Activated T-cell treated with anti-CD3 and anti-CD28 coated beads for 48 hours (primary cell): ENCODE results near the gene MFSD2B.
"Not testable (repeated sequence)": the region's sequence is repeated elsewhere in the genome, so short reads cannot be mapped to it uniquely, and the experiment has no call there.

Experiments
- DNase-seq: peaks from one replicate; pipeline ENCODE4 v3.0.0-alpha.2; 2020; ENCODE audit warnings: low read depth

The MFSD2B gene

DNA sequence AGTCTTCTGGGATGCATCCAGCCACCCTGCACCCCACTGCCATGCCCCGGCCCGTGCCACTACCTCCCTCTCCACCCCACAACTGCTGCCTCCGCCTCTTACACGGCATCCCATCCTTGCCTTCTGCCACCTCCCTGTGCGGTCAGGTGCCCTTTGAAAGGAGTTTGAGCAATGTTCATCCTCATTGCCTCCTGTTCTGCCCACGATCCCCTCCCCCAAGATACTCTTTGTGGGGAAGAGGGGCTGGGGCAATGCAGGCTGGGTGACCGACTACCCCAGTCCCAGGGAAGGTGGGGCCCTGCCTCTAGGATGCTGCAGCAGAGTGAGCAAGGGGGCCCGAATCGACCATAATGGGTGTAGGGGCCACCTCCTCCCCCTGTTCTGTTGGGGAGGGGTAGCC is 8.4 kb downstream of the MFSD2B start:
- no peak for DNase-seq

DNA sequence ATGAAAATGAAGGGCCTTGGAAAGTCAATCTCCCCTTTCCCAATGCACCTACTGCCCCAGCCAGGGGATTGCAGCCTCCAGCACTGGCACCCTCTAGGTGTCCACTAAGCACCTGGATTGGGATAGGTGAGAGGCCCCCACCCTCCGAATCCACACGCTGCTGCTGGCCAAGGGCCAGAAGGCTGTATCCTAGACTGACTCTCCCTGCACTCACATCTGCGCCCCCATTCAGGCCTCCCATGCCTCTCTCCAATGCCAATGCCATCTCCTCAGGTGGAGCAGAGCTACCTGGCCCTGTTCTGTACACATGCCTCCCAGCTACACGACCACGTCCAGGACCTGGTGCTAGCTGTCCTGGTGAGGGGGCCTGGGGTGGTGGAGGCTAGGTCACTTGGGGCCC is 9.8 kb downstream of the MFSD2B start:
- no peak for DNase-seq

DNA sequence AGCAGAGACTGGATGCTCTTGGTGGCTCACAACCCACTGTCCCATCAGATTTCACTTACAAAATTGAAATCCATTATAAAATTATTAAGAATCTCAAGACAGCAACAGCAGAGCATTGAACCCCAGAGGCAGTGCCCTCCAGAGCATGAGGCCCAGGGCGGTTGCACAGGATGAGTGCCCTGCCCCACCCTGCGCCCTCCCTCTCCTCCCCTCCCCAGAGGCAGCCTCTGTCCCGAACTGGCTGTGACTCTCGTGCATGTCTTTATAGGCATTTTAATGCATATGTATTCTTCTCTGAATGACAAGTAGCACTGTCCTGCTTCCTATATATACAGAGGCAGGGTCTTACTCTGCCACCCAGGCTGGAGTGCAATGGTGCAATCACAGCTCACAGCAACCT is 10.4 kb downstream of the MFSD2B start:
- no peak for DNase-seq

DNA sequence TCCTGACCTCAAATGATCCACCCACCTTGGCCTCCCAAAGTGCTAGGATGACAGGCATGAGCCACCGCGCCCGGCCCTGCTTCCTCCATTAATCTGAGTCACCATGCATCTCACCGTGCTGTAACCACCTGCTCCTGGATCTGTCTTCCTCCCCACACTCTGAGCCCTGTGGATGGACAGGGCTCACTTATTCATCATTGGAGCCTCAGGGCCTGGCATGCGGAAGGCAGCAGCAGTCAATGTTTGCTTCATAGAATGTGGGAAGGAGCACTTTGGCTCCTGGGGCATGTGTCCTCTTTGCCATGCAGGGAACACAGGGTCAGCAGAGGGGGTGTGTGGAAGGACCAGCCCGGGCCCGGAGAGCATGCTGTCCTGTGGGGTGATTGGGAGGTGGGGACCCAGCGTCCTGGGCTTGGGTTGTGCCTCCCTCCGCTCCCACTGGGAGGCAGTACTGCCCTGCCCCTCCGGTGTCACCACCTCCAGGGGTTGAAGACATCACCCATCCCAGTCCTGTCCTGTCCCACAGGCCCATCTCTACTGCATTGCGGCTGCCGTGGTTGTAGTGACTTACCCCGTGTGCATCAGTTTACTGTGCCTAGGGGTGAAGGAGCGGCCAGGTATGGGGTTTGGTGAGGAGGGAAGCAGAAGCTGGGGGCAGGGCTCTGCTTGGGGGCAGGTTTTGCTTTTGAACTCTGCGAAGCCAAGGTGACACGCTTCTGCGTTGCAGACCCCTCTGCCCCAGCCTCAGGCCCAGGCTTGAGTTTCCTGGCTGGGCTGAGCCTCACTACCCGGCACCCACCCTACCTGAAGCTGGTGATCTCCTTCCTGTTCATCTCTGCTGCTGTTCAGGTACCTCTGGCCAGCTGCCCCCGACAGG is 11.5 kb downstream of the MFSD2B start:
- DNase-seq: peak; percentile 15

DNA sequence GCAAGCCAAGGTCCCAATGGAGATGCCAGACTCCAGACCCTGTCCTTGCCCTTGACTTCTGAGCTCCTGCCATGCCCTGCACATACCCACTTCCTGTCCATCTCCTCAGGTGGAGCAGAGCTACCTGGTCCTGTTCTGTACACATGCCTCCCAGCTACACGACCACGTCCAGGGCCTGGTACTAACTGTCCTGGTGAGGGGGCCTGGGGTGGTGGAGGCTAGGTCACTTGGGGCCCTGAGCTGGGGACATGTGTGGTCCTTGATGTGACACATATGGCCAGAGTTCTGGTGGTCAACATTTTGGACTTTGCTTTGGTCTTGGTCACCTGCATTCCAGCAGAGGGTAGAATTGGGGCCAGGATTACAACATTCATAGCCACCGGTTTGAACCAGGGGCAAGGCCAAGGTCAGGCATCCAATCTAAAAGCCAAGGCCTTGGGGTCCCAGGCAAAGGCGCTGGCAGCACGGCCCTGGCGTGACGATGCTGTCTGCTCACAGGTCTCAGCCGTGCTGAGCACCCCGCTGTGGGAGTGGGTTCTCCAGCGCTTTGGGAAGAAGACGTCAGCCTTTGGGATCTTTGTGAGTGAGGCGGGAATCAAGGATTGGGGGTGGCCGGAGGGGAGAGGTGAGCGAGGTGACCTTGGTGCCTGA is 12.6 kb downstream of the MFSD2B start:
- DNase-seq: no peak

DNA sequence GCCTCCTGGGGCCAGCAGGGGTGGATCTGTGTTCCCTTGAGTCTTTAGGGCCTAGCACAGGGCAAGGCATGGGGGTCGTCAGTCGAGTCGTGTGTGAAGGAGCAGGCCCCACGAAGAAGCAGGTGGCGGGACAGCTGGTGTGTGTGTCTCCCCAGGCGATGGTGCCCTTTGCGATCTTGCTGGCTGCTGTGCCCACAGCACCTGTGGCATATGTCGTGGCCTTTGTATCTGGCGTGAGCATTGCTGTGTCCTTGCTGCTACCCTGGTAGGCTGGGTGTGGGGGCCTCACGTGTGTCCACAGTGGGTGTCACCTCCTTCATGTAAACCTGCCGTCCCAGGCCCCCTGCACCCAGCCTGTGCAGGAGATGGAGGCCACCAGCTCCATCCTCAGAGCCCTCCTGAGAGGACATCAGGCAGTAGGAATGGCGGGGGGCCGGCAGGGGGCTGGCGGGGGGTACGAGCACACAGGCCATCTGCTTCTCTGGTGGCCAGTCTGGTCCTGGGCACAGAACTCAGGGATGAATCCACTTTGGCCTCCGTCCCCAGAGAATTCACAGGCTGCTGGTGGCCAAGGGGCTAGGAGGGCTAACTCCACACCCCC is 13.2 kb downstream of the MFSD2B start:
- DNase-seq: no peak

DNA sequence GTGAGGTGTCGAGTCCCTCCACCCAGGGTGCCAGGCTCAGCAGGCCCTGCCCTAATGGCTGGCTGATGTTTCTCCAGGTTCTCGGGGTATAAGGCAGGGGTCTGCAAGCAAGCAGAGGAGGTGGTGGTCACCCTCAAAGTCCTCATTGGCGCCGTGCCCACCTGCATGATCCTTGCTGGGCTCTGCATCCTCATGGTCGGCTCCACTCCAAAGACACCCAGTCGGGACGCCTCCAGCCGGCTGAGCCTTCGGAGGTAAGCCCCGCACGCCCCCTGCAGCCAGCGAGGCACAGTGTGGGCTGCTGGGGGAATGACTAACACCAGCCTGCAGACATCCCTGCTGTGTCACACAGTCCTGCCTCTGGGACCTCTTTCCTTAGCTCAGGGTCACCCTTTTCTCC is 14.1 kb downstream of the MFSD2B start:
- no peak for DNase-seq

DNA sequence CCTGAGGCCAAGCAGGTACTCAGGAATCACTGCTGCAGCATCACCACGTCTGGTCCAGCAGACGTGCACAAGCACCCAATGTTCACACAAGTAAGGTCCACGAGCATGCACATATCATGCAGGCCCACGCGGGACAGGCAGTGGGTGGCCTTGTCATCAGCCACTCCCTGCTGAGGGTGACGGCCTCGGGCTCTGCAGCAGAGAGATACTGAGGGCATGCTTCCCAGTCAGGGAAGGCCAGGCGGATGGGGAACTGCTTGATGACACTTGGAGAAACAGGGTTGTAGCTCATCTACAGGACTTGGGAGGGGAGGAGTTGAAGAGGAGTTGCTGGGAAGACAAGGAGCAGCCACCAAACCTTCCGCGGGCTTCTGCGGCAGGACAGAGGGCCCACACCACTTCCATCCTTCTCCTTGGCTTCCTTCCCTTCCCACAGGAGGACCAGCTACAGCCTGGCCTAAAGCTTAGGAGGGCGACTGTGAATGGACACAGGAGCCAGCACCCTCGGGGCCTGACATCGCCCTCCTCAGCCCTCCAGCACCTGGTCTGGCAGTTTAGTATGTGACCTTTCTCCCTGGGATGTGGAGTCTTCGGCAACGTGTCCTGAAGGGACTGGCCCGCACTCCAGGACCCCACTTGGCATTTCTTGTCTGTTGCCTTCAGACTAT is 15.2 kb downstream of the MFSD2B start:
- no peak for DNase-seq

DNA sequence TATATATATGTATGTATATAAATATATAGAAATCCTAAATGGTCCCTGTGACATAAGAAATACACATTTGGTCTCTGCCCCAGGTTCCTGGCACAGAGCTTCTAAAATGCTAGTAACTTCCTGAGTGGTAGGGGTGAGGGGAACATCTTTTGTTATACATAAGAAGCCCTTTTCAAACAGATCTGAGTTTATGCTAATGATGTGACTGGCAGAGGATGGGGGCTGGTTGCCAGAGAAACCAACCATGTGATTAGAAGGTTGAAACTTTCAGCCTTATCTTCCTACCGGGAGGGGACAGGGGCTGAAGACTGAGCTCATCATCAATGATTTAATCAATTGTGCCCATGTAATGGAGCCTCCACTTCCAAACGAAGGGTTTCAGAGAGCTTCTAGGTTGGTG is 16.3 kb downstream of the MFSD2B start:
- no peak for DNase-seq

DNA sequence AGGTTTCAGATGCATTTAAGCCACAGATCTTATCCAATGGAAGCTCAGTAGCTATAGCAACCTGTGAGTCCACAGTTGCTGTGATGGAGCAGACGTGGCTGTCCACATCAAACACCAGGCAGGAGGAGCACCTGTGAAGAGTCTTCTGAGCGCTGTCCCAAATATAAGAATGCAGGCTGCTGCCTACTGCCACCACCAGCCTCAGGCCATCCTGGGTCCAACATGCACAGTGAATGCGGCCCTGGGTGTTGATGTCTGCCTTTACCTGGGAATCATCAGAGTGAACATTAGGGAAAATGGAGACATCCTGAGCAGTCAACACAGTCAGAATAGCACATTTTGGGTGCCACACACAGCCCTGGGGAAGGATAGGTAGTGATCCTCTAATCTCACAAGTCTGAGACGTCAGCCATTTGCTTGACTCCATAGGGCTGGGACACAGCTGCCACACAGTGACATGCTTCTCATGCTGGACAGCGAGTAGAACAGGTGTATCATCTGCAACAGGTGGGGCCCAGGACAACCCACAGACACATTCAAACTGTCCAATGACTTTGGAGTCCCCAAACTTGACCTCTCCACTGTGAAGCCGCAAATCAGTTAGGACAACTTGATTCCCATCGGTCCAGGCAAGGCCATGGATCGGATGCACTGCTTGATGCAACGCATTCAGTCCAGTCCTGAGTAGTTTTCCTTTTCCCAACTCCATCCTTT is 29.1 kb downstream of the MFSD2B start:
- DNase-seq: no peak

DNA sequence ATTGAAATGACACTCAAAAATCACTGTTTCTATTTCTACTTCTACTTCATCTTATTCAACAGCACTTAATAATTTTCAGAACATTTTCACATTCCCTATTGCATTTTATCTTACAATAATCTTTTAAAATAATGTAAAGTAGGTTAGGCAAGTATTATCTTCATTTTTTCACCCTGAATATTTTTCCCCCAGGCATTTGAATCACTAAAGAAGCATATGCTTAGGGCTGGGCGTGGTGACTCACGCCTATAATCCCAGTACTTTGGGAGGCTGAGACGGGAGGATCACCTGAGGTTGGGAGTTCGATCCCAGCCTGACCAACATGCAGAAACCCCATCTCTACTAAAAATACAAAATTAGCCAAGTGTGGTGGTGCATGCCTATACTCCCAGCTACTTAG is 30.6 kb downstream of the MFSD2B start:
- no peak for DNase-seq

DNA sequence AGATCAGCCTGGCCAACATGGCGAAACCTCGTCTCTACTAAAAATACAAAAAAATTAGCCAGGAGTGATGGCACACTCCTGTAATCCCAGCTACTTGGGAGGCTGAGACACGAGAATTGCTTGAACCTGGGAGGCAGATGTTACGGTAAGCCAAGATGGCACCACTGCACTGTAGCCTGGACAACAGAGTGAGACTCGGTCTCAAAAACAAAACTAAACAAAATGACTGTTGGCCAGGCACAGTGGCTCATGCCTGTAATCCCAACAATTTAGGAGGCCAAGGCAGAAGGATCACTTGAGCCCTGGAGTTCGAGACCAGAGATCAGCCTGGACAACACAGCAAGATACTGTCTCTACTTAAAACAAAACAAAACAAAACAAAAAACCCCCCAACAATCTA is 33.2 kb downstream of the MFSD2B start:
- not testable (repeated sequence) for DNase-seq

DNA sequence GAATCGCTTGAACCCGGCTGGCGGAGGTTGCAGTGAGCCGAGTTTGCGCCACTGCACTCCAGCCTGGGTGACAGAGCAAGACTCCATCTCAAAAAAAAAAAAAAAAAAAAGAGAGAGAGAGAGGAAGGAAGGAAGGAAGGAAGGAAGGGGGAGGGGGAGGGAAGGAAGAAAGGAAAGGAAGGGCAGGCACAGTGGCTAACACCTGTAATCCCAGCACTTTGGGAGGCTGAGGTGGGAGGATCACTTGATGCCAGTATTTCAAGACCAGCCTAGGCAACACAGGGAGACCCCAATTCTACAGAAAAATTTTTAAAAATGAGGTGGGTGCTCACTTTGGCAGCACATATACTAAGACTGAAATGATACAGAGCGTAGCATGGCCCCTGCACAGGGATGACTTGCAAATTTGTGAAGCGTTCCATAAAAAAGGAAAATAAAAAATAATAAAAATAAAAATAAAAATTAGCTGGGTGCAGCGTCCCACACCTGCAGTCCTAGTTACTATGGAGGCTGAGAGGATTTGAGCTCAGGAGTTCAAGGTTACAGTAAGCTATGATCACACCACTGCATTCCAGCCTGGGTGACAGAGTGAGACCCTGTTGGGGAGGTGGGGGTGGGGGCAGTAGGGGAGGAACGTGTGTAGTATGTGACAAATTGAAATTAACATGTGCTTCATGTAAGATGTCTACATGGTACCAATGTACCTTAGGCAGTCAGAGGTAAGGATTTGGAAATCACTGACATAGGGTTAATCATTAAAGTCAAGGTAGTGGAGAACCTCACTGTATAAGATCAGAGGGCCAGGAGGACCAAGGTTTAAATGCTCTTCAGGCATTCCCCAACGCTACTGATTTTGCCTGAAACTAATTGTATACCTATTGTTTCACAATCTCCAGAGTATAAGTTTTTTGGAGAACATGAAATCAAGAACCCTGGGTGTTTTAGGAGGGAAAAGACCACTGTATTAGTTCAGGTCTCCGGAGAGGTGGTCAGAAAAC is 35.9 kb downstream of the MFSD2B start:
- no peak for DNase-seq

DNA sequence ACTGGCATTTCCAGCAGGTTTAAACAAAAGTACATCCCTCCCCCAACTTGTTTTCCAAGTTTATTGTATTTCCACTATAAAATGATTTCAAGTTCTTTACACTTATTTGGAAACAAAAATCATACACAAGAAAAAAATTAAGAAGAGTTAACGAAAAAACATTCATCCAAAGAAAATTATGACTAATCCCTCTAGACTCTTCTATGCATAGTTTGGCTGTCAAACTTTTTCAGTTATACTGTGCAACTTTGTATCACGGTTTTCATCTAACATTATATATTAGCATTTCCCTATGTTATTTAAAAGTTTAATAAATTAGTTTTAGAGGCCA is 36.7 kb downstream of the MFSD2B start:
- no peak for DNase-seq

DNA sequence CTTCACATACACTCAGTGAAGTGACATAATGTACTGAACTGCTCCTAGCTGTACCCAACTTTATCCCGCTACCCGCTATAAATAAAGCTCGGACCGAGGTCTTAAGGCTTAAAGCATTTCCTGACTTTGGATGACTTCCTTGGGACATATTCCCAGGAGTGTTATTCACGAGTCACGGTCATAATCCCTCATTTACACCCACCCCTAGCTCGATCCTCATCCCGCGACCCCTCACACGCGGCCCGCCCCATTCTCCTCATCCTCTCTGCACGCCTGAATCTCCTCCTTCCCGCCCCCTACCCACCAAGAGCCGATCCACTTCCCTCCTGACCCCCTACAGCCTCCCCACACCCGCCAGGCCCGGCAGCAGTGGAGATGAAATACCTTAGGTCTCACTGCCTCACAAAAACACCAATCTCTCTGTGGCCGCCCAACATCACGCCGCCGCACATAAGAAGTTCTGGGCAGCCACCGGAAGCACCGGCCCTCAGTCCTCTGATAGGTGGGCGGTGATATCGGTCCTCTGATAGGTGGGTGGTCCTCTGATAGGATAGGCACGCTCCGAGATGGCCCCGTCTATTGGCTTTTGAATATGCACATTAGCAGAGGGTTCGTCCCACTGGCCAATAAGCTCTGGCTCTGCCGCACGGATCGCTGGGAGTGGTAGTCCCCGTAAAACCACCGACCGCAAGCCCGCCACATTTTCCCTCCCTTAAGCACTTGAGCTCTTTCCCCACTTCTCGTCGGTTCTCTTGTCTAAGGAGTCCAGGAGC is 37.2 kb downstream of the MFSD2B start, which contains the start of gene WDCP:
Gene WDCP (minus strand): TSS at position 462 of the 773 bp plus-strand sequence. CDS start 7,897 bp downstream, outside the sequence.
- peak; percentile 86 for DNase-seq

DNA sequence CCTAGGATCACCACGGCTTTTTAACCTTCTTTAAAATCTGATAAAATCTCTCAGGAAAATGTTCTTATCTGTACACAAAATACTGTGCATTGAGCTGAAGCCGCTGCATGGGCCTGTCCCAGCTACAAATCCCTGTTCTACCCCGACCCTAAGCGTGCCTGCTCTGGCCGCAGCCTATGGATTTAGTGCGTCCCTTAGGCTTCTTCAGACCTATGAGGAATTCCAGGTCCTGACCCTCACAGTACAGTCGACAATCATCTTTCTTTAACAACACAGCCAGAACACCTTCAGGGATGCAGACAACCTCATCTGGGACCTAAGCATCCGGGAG is 37.8 kb downstream of the MFSD2B start:
- DNase-seq: no peak

DNA sequence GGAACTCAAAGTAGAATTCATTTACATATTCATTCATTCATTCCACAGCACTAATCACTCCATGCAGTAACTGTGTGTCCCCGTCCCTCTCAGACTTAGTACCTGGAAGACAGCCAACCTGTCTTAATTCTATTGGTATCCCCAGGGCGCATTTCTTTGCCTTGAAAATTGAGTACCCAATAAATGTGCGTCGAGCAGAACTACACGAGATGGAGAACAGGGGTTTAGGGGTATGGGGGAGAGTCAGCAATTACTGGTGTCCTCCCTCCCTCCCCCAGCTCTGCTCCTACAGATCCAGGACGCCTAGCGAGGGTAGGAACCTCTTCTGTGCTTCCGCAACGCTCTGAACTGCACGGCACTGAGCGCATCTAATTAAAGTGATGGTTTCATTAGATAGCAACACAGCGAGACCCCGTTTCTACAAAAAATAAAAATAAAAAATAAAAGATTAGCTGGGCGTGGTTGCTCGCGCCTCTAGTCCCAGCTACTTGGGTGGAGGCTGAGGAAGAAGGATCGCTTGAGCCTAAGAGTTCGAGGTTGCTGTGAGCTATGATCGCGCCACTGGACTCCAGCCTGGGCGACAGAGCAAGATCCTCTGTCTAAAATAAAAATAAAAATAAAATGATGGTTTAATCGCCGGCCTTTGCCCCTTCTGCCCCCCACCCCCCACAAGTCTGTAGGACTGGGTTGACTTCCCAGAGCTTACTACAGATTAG is 39.0 kb downstream of the MFSD2B start:
- DNase-seq: no peak

DNA sequence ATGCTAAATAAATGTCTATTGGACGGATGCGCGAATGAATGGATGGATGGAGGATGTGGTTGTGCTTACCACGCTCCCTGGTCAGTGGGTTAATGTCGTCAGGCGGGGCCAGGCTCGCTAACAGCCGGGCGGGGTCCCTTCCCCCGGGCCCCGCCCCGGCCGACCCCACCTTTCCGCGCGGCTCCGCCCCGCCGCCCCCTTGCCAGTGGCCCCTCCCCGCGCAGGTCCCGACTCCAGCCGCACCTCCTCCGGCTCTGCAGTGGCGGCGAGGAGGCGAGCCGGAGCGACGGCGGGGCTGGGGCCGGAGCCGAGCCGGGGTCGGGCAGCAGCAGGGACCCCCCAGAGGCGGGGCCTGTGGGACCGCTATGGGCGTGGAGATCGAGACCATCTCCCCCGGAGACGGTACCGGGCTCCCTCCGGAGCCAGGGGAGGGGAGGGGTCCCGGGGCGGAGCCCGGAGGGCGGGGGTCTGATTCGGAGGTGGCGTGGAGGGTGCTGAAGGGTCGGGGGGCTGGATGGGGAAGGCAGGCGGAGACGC is 39.7 kb downstream of the MFSD2B start, which contains the start of gene FKBP1B:
Gene FKBP1B (plus strand): TSS at position 257 of the 537 bp plus-strand sequence. CDS start 109 bp downstream, at position 366.
- peak; percentile 63 for DNase-seq
